ENCODE results near the gene TIMP4. TPM values are rescaled to one million over a fixed set of nuclear protein-coding genes. Genes with fewer than 3 reads are reported as not detected.

TIMP4 gene
- total and polyA plus RNA-seq, 2 of the 4 experiments (the other 2 are of a cell fraction), result 0.39 to 0.54 TPM

DNA sequence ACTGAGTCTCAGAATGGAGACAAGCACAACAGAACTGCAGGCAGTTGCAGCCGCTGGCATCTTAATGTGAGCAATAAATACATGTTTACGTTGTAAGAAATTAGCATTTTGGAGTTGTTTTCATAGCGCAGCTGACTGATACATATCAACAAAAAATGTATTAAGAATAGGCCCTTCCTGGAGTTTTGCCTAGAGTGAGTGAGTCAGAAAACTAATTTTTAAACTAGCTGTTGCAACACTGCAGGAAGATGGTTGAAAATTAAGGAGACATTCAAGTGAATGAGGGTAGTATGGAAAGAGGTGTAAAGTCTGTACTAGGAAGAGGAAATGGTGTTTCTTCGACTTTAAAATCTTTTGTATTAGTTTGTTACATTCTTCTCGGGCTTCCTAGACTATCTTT is 39.6 kb upstream of the TIMP4 start:
- Histone ChIP-seq H3K27me3 (ENCODE audit: control insufficient read depth, insufficient read depth, low read length) (no peaks in the 10 kb centered on the region), H3K4ac (ENCODE audit: low read depth, low read length) (peak overlapping the region; percentile 14; the same call in 1 of the 2 replicates), H3K56ac (ENCODE audit: extremely low read depth, insufficient read depth, low read length) (no peak overlapping the region), H3K18ac (ENCODE audit: low read depth, low read length) (peak overlapping the region; percentile 90), H2AK5ac (ENCODE audit: low read depth, low read length) (peak overlapping the region; percentile 44; the same call in 1 of the 2 replicates), H2AK9ac (replicated peaks; ENCODE audit: low read depth, low read length, poor library complexity) (no peak overlapping the region), H2BK120ac (ENCODE audit: low read depth, low read length) (peak overlapping the region; percentile 28), H4K8ac (ENCODE audit: low read depth in 2 of 2, low read length in 2 of 2) (peak overlapping the region in 1 of 2 experiments; percentile 23; a peak in 1 of 4 replicates), H3K4me3 (ENCODE audit: insufficient read depth, low read depth, low read length) (no peak overlapping the region), H2BK15ac (ENCODE audit: low read depth, low read length) (peak overlapping the region; percentile 22; the same call in 1 of the 3 replicates), H4K5ac (ENCODE audit: low read depth, low read length) (peak overlapping the region; percentile 85), H3K36me3 (ENCODE audit: control insufficient read depth, insufficient read depth, low read length) (no peaks in the 10 kb centered on the region), H2BK5ac (ENCODE audit: low read depth, low read length, poor library complexity, severe bottlenecking) (peak overlapping the region; percentile 15), H3K4me2 (ENCODE audit: low read depth, low read length) (0 out of 2 replicates have a peak overlapping the region, but pooled peaks have one; percentile 33), H3K14ac (replicated peaks; ENCODE audit: low read depth, low read length) (peak overlapping the region; percentile 34; the same call in 1 of the 2 replicates), H2BK20ac (ENCODE audit: low read depth, low read length) (peak overlapping the region; percentile 58; the same call in 1 of the 2 replicates), H3K9me3 (ENCODE audit: control insufficient read depth, insufficient read depth, low read length) (peaks cover 3% of the 10 kb centered on the region), H4K20me1 (ENCODE audit: insufficient read depth, low read length) (no peaks in the 10 kb centered on the region), H3K27ac (ENCODE audit: insufficient read depth, low read length) (peak overlapping the region; percentile 53; the same call in 1 of the 2 replicates), H3K9ac (ENCODE audit: low read depth, low read length) (no peak overlapping the region), H3K23ac (ENCODE audit: low read depth, low read length) (no peak overlapping the region), H4K91ac (ENCODE audit: insufficient read depth, low read depth, low read length) (peak overlapping the region; percentile 8; the same call in 1 of the 2 replicates), H3K9me1 (ENCODE audit: insufficient read depth, low read length) (peaks cover 9% of the 10 kb centered on the region), H3K4me1 (ENCODE audit: control insufficient read depth, insufficient read depth, low read length) (peaks cover 17% of the 10 kb centered on the region), H3K79me1 (ENCODE audit: low read depth in 1 of 2, low read length in 2 of 2) (no peaks in the 10 kb centered on the region), H2AFZ (replicated peaks; ENCODE audit: low read length, poor library complexity) (no peak overlapping the region)
- intact Hi-C loops (cut with micrococcal nuclease) (no loop called here), dilution Hi-C loops (cut with HindIII; ENCODE audit: low sequenced_read_pairs, unreplicated experiment) (no loop called here), in situ Hi-C loops (cut with MboI; ENCODE audit: low sequenced_read_pairs) (no loop called here)
- ATAC-seq (ENCODE audit: low read depth) (no peak), DNase-seq (peak; percentile 82)
- no peak for TF ChIP-seq RFX5 (IDR thresholded peaks at IDR 0.05; ENCODE audit: low read depth, low read length)
- TF ChIP-seq BHLHE40 (IDR thresholded peaks at IDR 0.05; ENCODE audit: low read depth, low read length), result 0 out of 2 replicates have a peak, but pooled peaks have one; percentile 24
- TF ChIP-seq RAD21 (IDR thresholded peaks at IDR 0.05; ENCODE audit: low read length), result no peak
- peak; percentile 52; the same call in 1 of the 2 replicates for TF ChIP-seq FOS (IDR thresholded peaks at IDR 0.05; ENCODE audit: low read depth, low read length)
- TF ChIP-seq USF2 (IDR thresholded peaks at IDR 0.05; ENCODE audit: low read depth, low read length), result no peak
- no peak for TF ChIP-seq ELK1 (IDR thresholded peaks at IDR 0.05; ENCODE audit: borderline replicate concordance, low read depth, low read length)
- TF ChIP-seq SMC3 (IDR thresholded peaks at IDR 0.05; ENCODE audit: low read depth, low read length), result no peak
- TF ChIP-seq CEBPB (IDR thresholded peaks at IDR 0.05; ENCODE audit: low read depth, low read length), result peak; percentile 97
- POLR2A ChIA-PET (ENCODE audit: unreplicated experiment), result no interaction called here
- no TSS peak for BruUV-seq (replicated peaks)
- CTCF ChIA-PET, result no interaction called here
- no CpG with 5 or more reads among the region's 5 CpGs for WGBS, 2 experiments (ENCODE audit: extremely low coverage in 2 of 2, insufficient read length in 1 of 2)
